AG04449 (cell line): ENCODE data around the gene KPNA4.
"Not testable (repeated sequence)": the region's sequence is repeated elsewhere in the genome, so short reads cannot be mapped to it uniquely, and the experiment has no call there.

Experiments used
- CTCF ChIA-PET: fragments of 350-600 bp; formaldehyde crosslinking; extraction: SDS; loops from one replicate; lab custom pipeline; 2021; ENCODE audit warnings: antibody characterized with exemption; lab: Yijun Ruan, JAX
- POLR2A ChIA-PET: fragments of 400-600, 350-600 bp; formaldehyde crosslinking; extraction: SDS; loops from one replicate; lab custom pipeline; 2020; ENCODE audit warnings: antibody characterized with exemption, inconsistent platforms; lab: Yijun Ruan, JAX
- DNase-seq: peaks from one replicate; pipeline ENCODE4 v3.0.0-alpha.2; 2010; ENCODE audit warnings: low read depth, low spot score
- H3K4me3 ChIP-seq: 2 replicates; pipeline ENCODE4 v1.5.1; 2011; ENCODE audit warnings: low read depth, mild to moderate bottlenecking, control low read depth, low read length
- CTCF ChIP-seq: IDR thresholded peaks from one replicate; pipeline ENCODE4 v1.5.1; 2011; ENCODE audit warnings: mild to moderate bottlenecking, moderate library complexity, low read length, control low read depth, inconsistent platforms; ENCODE audit not compliant: insufficient read depth; ENCODE audit errors: missing control alignments

Gene KPNA4

GRCh38 chr3:160607826-160608225 lies 42.5 kb upstream of the KPNA4 start:
- H3K4me3 ChIP-seq: no peak overlapping the region
- ChIA-PET CTCF (no interaction called here), POLR2A (no interaction called here)
- DNase-seq: no peak
- TF ChIP-seq CTCF: no peak

DNA sequence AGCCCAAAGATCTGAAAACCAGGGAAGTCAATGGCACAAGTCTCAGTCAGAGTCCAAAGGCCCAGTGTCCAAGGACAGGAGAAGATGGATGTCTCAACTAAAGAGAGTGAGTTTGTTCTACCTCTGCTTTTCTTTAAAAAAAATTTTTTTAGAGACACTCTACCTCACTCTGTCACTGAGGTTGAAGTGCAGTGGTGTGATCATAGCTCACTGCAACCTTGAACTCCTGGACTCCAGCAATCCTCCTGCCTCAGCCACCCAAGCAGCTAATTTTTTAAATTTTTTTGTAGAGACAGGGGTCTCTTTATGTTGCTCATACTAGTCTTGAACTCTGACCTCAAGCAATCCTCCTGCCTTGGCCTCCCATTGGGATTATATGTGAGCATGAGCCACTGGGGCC lies 39.9 kb upstream of the KPNA4 start:
- DNase-seq: no peak
- CTCF ChIA-PET: no interaction called here
- H3K4me3 ChIP-seq: no peak overlapping the region
- TF ChIP-seq CTCF: no peak
- POLR2A ChIA-PET: no interaction called here

DNA sequence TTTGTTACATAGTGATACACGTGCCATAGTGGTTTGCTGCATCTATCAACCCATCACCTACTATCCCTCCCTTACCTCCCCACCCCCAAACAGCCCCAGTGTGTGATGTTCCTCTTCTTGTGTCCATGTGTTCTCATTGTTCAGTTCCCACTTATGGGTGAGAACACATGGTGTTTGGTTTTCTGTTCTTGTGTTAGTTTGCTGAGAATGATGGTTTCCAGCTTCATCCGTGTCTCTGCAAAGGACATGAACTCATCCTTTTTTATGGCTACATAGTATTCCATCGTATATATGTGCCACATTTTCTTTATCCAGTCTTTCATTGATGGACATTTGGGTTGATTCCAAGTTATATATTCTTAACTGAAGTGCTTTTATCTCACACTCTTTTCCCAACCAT lies 38.5 kb upstream of the KPNA4 start:
- H3K4me3 ChIP-seq, POLR2A ChIA-PET, DNase-seq, CTCF ChIA-PET: not testable (repeated sequence)

DNA sequence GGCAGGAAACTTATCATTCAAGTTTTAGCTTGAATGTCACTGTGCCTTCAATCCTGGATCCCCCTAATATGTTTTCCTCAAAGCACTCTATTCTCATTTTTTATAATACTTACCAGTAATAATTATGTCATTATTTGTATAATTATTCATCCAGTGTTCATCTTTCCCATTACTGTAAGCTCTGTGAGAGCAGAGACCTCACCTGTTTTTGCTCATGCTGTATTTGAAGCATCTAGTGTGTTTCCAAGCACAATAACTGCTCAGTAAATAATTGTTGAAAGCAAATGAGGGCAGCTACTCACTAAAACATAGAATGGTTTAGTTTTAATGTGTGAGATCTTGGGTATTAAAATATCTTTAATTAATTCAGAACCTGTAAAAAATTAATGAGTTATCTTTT lies 36.9 kb upstream of the KPNA4 start:
- ChIA-PET CTCF (interaction anchor here (0.7 kb wide), 1 partner anchor 19 kb away, joined by 3 read pairs; no protein-coding TSS in a partner anchor), POLR2A (no interaction called here)
- no peak overlapping the region for H3K4me3 ChIP-seq
- DNase-seq: no peak
- no peak for TF ChIP-seq CTCF

GRCh38 chr3:160601288-160601687 lies 35.9 kb upstream of the KPNA4 start:
- no peak overlapping the region for H3K4me3 ChIP-seq
- CTCF ChIA-PET: no interaction called here
- DNase-seq: no peak
- no peak for TF ChIP-seq CTCF
- POLR2A ChIA-PET: no interaction called here

GRCh38 chr3:160598865-160599264 lies 33.5 kb upstream of the KPNA4 start:
- no peak for TF ChIP-seq CTCF
- DNase-seq: no peak
- CTCF ChIA-PET: no interaction called here
- no peak overlapping the region for H3K4me3 ChIP-seq
- POLR2A ChIA-PET: no interaction called here

GRCh38 chr3:160588023-160588422 lies 22.7 kb upstream of the KPNA4 start:
- ChIA-PET CTCF (no interaction called here), POLR2A (no interaction called here)
- TF ChIP-seq CTCF: no peak
- H3K4me3 ChIP-seq: no peak overlapping the region
- DNase-seq: no peak
